ENCODE measurements around the gene AKIRIN1. TPM values are rescaled to one million over a fixed set of nuclear protein-coding genes. Genes with fewer than 3 reads are reported as not detected.

AKIRIN1 gene
- total RNA-seq, result 24.3 and 30.0 TPM in 2 replicates

GRCh38 chr1:38990738-38991637 lies at the start of gene AKIRIN1:
Gene AKIRIN1, plus strand, starts transcription at chr1:38991276. Its CDS starts 105 bp downstream, at chr1:38991381.

DNA sequence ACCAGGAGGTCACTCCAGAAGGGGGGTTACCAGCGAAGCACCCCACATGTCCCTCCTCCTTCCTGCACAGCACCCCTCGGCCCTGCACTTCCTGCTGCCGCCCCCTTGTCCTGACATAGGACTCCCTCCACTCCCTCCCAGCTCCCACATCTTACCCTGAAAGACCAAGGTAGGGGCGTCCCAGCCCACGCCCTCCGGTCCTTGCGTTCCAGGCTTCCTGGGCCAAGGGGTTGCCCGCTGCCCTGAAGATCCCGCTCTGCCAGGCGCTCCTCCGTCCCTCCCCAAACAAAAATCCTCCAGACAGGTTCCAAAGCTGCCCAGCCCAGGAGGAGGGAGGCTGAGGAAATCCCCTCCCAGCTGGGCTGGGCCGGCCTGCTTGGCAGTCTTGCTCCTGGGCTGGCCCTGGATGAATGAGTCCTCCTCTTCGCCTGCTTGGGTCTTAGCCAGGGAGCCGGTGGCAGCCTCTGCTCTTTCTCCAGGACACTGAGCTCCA lies 49.5 kb upstream of the AKIRIN1 start, which contains the start of gene RHBDL2:
RHBDL2 (minus strand) TSS at position 304 of the 493 bp plus-strand sequence. CDS start 22,618 bp downstream, outside the sequence.

GRCh38 chr1:39026051-39026865 lies 35.2 kb downstream of the AKIRIN1 start, which contains the start of gene NDUFS5:
Gene NDUFS5, plus strand, starts transcription at chr1:39026350. Its CDS starts 2,375 bp downstream, at chr1:39028725.

Other genes with a start within 250 kb of the AKIRIN1 start
- 18.6 and 31.3 TPM in 2 replicates for gene RRAGC, start 131.5 kb upstream of the AKIRIN1 start, total RNA-seq
- 3.0 and 4.4 TPM in 2 replicates for gene MYCBP, start 117.9 kb upstream of the AKIRIN1 start, total RNA-seq
- not detected in 2 replicates for gene GJA9, start 109.7 kb upstream of the AKIRIN1 start, total RNA-seq
- gene RHBDL2, start 49.4 kb upstream of the AKIRIN1 start, total RNA-seq, result 0.50 and 0.79 TPM in 2 replicates
- gene NDUFS5, start 35.1 kb downstream of the AKIRIN1 start, total RNA-seq, result 751 and 785 TPM in 2 replicates
- 344 and 375 TPM in 2 replicates for gene MACF1, start 213.4 kb downstream of the AKIRIN1 start, total RNA-seq